HG03135 (cell line): ENCODE measurements around the gene LHFPL3.
"Not testable (repeated sequence)": the region's sequence is repeated elsewhere in the genome, so short reads cannot be mapped to it uniquely, and the experiment has no call there.

ENCODE experiments used
- ATAC-seq: cut with Tn5 transposase; IDR thresholded peaks from one replicate; pipeline ENCODE4 v1.9.1; 2021; ENCODE audit warnings: mild to moderate bottlenecking, moderate library complexity; ENCODE audit not compliant: unreplicated experiment

Gene LHFPL3

GRCh38 chr7:104661575-104661974 lies 333.2 kb downstream of the LHFPL3 start:
- no peak for ATAC-seq

GRCh38 chr7:104664648-104665047 lies 336.2 kb downstream of the LHFPL3 start:
- no peak for ATAC-seq

- ATAC-seq, result no peak
These were observed 349.2 kb downstream of the LHFPL3 start for GRCh38 chr7:104677587-104677986.

DNA sequence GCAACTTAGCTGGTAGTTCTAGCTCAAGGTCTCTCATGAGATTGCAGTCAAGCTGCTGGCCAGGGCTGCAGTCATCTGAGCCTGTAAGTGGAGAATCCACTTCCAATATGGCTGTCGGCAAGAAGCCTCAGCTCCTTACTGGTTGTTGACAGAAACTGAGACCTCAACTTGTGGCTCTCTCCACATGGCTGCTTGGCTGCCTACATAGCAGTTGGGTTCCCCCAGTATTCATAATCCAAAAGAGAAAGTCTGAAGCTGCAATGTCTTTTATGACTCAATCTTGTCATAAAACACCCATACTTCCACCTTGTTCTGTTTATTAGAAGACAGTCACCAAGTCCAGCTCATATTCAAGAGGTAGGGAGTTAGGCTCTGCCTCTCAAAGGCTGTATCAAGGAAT lies 350.7 kb downstream of the LHFPL3 start:
- no peak for ATAC-seq

- ATAC-seq, result no peak
These were observed 357.9 kb downstream of the LHFPL3 start for GRCh38 chr7:104686286-104686685.

DNA sequence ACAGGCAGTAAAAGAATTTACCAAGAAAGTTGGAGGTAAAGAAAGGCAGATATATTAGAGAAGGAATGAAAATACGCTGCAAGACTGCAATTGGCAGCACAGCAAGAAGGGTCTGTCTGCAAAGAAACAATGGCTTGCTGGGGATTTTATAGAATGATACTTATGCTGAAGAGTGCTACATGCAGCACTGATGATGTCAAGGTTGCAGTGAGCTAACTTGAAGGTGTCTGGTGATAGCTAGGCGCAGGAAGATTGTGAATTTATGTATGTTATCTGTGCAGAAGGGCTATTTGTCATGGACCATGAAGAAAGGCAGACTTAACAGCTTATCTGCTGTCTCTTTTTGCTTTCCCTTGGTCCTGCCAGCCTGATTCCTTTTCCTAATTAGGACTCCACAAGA lies 366.3 kb downstream of the LHFPL3 start:
- ATAC-seq, result no peak

DNA sequence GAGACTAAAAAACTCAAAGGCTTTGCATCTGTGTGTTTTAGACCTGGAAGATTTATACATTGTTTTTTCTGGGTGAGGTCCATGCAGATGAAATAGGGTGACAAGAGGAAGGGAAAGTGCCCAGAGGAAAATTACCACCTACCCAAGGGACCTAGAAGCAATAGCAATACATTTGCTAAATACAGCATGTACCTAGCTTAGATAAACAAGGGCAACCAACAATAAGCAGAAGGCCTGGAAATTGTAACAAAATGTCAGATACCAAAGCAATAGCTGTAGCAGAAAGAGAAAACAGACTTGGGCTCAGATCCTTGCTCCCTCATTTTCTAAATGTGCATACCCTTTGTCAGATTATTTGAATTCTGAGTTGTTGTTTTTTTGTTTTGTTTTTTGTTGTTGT lies 367.2 kb downstream of the LHFPL3 start:
- ATAC-seq, result no peak

GRCh38 chr7:104700336-104700735 lies 371.9 kb downstream of the LHFPL3 start:
- no peak for ATAC-seq

DNA sequence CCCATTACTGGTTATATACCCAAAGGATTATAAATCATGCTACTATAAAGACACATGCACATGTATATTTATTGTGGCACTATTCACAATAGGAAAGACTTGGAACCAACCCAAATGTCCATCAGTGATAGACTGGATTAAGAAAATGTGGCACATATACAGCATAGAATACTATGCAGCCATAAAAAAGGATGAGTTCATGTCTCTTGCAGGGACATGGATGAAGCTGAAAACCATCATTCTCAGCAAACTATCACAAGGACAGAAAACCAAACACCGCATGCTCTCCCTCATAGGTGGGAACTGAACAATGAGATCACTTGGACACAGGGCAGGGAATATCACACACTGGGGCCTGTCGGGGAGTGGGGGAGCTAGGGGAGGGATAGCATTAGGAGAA lies 392.6 kb downstream of the LHFPL3 start:
- not testable (repeated sequence) for ATAC-seq

GRCh38 chr7:104723001-104723400 lies 394.6 kb downstream of the LHFPL3 start:
- ATAC-seq, result no peak

GRCh38 chr7:104758504-104758903 lies 430.1 kb downstream of the LHFPL3 start:
- no peak for ATAC-seq

- ATAC-seq, result no peak
These were observed 433.5 kb downstream of the LHFPL3 start for GRCh38 chr7:104761892-104762291.

- ATAC-seq, result no peak
These were observed 438.7 kb downstream of the LHFPL3 start for GRCh38 chr7:104767113-104767512.

DNA sequence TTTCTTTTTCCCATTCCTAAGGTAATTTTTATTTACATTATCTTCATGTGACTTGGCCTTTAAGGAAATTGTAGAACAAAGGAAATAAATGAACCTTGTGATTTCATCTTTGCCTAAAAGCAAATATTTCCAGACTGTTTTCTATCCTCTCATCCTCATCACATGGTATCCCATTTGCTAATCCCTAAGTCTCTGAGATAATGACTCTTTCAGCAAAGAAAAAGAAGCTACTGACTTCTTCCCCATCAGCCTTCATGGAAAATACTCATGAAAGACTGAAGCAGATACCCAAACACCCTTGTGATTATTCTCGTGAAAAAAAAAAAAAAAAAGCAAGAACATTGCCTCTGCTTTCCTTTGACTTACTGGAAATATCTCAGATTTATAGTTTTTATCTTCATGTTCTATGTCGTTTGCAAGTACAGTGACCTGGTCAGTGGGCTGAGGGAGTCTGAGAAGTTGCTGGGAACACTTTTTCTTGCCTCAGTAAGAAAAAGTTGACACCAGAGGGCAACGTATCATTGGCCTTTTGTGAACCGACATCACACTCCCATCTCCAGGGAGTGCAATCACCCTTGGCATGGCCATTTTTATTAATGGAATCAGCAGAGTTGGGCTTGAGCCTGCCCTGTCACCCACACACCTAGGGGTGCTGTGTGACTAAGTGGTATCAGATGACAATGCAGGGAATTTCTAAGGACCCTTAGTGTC lies 439.6 kb downstream of the LHFPL3 start:
- no peak for ATAC-seq

DNA sequence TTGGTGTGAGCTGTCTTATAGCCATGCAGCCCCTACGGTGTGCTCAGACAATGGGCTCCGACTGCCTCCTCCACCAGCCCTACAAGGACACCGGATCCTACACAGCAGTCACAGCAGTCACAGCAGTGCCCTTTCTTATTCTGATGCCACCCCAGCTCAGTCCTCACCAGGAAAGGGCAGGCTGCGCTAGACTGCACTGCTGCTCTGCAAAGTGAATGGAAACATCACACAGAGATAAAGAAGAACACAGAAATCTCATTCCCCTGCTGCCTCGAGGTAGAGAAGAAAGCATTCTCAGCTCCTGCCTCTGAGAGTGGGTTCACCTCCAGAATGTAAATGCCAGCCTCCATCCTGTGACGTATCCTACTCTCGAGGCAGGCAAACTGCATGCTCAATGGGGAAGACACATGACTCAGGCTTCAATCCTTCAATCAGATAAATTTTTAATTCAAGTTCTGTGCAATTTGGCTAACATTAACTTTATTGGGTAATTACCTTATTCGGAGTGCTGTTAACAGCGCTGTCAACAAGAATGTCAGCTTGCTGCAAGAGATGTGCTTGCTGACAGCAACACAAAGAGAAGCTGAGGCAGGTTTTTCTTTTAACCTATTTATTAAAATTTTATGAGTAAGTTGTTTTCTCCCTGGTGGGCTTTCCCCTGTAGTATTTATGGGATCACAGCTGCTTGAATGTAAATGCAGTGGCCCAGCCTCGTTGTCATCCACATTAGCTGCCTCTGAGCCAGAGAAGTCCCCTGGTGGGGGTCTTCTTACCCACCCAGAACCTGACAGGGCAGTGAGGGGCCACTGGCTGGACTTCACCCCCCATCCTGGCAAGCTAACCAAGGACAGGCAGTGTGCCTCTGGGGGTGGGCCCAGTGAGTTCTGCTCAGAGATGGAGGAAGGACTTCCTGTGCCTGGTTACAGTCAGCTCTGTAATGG lies 444.3 kb downstream of the LHFPL3 start:
- ATAC-seq, result no peak

DNA sequence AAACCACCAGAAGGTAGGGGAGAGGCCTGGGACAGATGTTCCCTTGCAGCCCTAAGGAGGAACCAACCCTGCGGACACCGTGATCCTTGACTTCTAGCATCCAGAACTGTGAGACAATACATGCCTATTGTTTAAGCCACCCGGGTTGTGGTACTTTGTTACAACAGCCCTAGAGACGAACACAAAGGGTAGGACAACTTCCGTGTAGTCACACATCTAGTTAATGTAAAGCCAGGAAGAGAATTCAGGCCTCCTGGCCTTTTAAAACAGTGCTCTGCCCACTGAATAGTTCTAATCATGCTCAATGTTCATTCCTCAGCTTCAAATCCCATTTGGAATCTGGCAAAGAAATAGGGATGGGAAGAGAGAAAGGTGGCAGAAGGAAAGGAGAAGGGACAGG lies 445.4 kb downstream of the LHFPL3 start:
- ATAC-seq, result no peak

DNA sequence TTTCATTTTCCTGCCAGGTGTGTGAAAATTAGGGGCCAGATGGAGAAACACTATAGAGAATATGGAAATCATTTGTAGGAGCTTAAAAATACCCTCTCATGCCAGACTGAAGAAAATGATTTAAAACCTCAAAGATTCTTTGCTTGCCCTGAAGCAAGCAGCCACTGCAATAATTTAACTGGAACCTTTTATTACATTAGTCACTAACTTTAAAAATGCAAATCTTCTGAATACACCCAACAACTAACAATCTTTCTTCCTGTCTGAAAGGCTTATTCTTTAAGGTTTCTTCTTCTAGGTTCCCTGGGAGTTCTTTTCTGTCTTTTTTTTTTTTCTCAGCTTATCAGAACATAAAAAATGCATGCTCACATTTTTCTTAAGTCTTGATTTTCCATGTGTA lies 447.1 kb downstream of the LHFPL3 start:
- no peak for ATAC-seq

DNA sequence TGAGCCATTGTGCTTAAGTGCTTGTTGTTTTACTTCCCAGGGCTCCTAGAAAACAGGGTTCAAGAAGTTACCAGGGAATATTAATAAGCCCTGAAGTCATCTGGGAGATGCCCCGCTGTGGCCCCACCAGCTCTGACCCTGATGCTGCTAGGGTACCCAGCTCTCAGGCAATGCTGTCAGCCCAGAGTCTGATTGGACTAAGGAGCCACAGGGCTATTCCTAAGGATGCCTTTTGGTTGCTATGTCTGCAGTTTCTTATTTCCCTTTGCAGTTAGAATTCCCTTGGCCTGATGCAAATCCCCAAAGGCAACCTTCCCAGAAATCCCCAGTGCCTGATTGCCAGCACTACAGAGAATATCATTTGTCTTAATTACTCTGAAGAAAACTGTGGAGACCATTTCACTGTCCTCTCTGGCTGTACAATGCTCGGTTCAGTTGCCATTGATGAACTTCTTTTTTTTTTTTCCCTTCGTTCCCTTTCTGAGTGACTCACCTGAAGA lies 448.9 kb downstream of the LHFPL3 start:
- ATAC-seq, result no peak

DNA sequence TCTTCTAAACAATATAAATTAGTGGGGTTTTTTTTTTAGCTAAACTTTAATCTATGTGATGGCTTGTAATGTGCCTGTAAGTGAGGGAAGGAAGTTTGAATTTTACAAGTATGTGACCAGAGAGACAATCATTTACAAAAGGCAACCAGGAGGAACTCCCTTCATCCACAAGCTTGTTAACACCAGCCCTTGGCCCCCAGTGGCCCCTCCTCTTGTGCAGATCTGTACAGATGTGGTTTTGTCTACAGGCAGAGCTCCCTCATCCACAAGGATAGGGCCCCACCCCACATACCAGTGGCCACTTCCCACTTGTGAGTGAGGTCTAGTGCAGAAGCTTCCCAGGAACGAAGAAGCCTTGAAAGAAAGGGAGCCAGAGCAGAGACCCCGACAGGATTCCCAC lies 451.5 kb downstream of the LHFPL3 start:
- ATAC-seq, result no peak

- no peak for ATAC-seq
These were observed 456.3 kb downstream of the LHFPL3 start for GRCh38 chr7:104784686-104785085.

- no peak for ATAC-seq
These were observed 461.4 kb downstream of the LHFPL3 start for GRCh38 chr7:104789780-104790179.

- no peak for ATAC-seq
These were observed 462.0 kb downstream of the LHFPL3 start for GRCh38 chr7:104790440-104790839.
